Suprapubic skin (tissue), 4 donors: ENCODE results near the gene YEATS4.

Experiments
- EP300 ChIP-seq: sonication (generic); formaldehyde crosslinking; IDR thresholded peaks from one replicate; pipeline ENCODE4 v1.6.1; 2017; ENCODE audit warnings: antibody characterized with exemption
- POLR2A ChIP-seq, 2 donors: fragments of 450-650 bp; IDR thresholded peaks; one replicate each; pipeline ENCODE4 v1.6.1; 2017; ENCODE audit warnings: antibody characterized with exemption in 2 of 2, mild to moderate bottlenecking in 2 of 2, moderate library complexity in 2 of 2
- POLR2AphosphoS5 ChIP-seq, 3 donors: sonication (generic); formaldehyde crosslinking; IDR thresholded peaks; one replicate each; pipeline ENCODE4 v1.6.1; 2017; ENCODE audit warnings: antibody characterized with exemption in 3 of 3
- TF ChIP-seq, protein P1 (sequence below), 2 donors: fragments of 200-600 bp in 1 of 2; fragments of 450-650 bp in 1 of 2; sonication (generic) in 1 of 2; IDR thresholded peaks; one replicate each; pipeline ENCODE4 v1.5.1; 2016 to 2019; ENCODE audit warnings: antibody characterized with exemption in 2 of 2, mild to moderate bottlenecking in 1 of 2, moderate library complexity in 1 of 2

DNA sequence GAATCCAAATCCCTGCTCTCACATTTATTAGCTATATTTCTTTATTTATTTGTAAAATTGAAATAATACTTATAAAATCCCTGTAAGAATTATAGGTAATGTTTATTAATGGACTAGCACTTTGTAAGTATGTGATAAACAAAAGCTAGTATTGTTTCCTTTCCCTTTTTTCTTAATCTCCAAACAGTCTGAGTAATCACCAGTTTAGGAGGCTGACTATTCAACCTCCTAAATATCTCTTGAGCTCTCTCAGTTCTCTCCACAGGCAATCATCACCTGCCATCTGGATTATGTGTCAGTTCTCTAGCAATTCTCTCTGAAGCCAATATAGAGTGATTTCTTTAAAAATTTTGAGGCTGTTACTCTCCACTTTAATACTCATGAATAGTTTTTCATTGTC, 20.6 kb upstream of the YEATS4 start:
- TF ChIP-seq, protein P1, sequence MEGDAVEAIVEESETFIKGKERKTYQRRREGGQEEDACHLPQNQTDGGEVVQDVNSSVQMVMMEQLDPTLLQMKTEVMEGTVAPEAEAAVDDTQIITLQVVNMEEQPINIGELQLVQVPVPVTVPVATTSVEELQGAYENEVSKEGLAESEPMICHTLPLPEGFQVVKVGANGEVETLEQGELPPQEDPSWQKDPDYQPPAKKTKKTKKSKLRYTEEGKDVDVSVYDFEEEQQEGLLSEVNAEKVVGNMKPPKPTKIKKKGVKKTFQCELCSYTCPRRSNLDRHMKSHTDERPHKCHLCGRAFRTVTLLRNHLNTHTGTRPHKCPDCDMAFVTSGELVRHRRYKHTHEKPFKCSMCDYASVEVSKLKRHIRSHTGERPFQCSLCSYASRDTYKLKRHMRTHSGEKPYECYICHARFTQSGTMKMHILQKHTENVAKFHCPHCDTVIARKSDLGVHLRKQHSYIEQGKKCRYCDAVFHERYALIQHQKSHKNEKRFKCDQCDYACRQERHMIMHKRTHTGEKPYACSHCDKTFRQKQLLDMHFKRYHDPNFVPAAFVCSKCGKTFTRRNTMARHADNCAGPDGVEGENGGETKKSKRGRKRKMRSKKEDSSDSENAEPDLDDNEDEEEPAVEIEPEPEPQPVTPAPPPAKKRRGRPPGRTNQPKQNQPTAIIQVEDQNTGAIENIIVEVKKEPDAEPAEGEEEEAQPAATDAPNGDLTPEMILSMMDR (IDR thresholded peaks at IDR 0.05), result no peak
- TF ChIP-seq POLR2A (IDR thresholded peaks at IDR 0.05) (no peak), EP300 (no peak), POLR2AphosphoS5 (IDR thresholded peaks at IDR 0.05) (no peak)
